ENCODE data around the gene MGAT5B. TPM values are rescaled to one million over a fixed set of nuclear protein-coding genes. Genes with fewer than 3 reads are reported as not detected.

The MGAT5B gene
- total and polyA plus RNA-seq, 2 donors (not counting 1 experiment from before 2014, with no cell fraction given), result 0.15 to 37.8 TPM

- H3K27ac Mint-ChIP-seq, result no peak overlapping the region
- H3K4me3 ChIP-seq (ENCODE audit: control extremely low read depth in 1 of 5, extremely low read depth in 1 of 5, insufficient read depth in 1 of 5, low read depth in 2 of 5, low read length in 4 of 5), result no peak overlapping the region
- no peak overlapping the region for H3K9ac ChIP-seq (ENCODE audit: low read length)
- peaks cover 17% of the 10 kb centered on the region for H3K27me3 Mint-ChIP-seq
- H3K4me1 ChIP-seq (ENCODE audit: control insufficient read depth in 2 of 2, insufficient read depth in 2 of 2, low read length in 2 of 2), result no peaks in the 10 kb centered on the region
- ChIA-PET CTCF (interaction anchor here (0.8 to 1.4 kb wide), 3 partner anchors 20 to 128 kb away, joined by 3 to 9 read pairs (median 4); no protein-coding TSS in a partner anchor), POLR2A (no interaction called here)
- DNase-seq (no peak), ATAC-seq (ENCODE audit: low read depth) (no peak)
- no peak overlapping the region for H3K4me2 ChIP-seq (replicated peaks; ENCODE audit: low read depth, low read length, poor library complexity, severe bottlenecking)
- peaks cover 0 to 10% (median 0%) of the 10 kb centered on the region in 3 donors for H3K9me3 ChIP-seq (ENCODE audit: control extremely low read depth in 1 of 3, control insufficient read depth in 2 of 3, insufficient read depth in 1 of 3, low read length in 2 of 3)
- H3K27ac ChIP-seq (ENCODE audit: low read length in 2 of 2), result no peak overlapping the region
- H3K4me1 Mint-ChIP-seq, result no peaks in the 10 kb centered on the region
- WGBS (ENCODE audit: insufficient coverage), result 91% methylated on average over 2 of the region's 2 CpGs
- H3K36me3 ChIP-seq (replicated peaks in 1 of 2; ENCODE audit: control extremely low read depth in 1 of 2, control insufficient read depth in 1 of 2, extremely low read depth in 1 of 2, insufficient read depth in 2 of 2, low read length in 1 of 2), result no peaks in the 10 kb centered on the region
- no peak overlapping the region for H2AFZ ChIP-seq (ENCODE audit: insufficient read depth, low read depth, low read length, poor library complexity, severe bottlenecking)
- TF ChIP-seq CTCF (IDR thresholded peaks at IDR 0.05) (no peak), EZH2 (IDR thresholded peaks at IDR 0.05; ENCODE audit: borderline replicate concordance, insufficient read depth, low read depth, low read length, poor library complexity, severe bottlenecking) (no peak)
- H3K4me3 Mint-ChIP-seq, result no peak overlapping the region
- H3K27me3 ChIP-seq (replicated peaks in 1 of 4; ENCODE audit: control extremely low read depth in 1 of 4, control insufficient read depth in 3 of 4, insufficient read depth in 4 of 4, low read length in 3 of 4), result peaks cover 0 to 7% (median 1%) of the 10 kb centered on the region in 4 experiments
- intact Hi-C loops (cut with micrococcal nuclease), result no loop called here
- H4K20me1 ChIP-seq (ENCODE audit: control insufficient read depth, insufficient read depth, low read length, poor library complexity, severe bottlenecking), result no peaks in the 10 kb centered on the region
- no peaks in the 10 kb centered on the region for H3K9me3 Mint-ChIP-seq (ENCODE audit: insufficient read depth)
- H3K79me2 ChIP-seq (ENCODE audit: control insufficient read depth, insufficient read depth, low read length), result no peaks in the 10 kb centered on the region
These were observed 69.0 kb downstream of the MGAT5B start for GRCh38 chr17:76937238-76937637.

- Mint-ChIP-seq H3K27ac (no peak overlapping the region), H3K4me3 (no peak overlapping the region), H3K4me1 (no peaks in the 10 kb centered on the region), H3K9me3 (ENCODE audit: insufficient read depth) (no peaks in the 10 kb centered on the region), H3K27me3 (peaks cover 19% of the 10 kb centered on the region)
- Histone ChIP-seq H4K20me1 (ENCODE audit: control insufficient read depth, insufficient read depth, low read length, poor library complexity, severe bottlenecking) (no peaks in the 10 kb centered on the region), H3K9me3 (ENCODE audit: control extremely low read depth in 1 of 3, control insufficient read depth in 2 of 3, insufficient read depth in 1 of 3, low read length in 2 of 3) (peaks cover 0 to 10% (median 0%) of the 10 kb centered on the region in 3 donors), H3K4me3 (ENCODE audit: control extremely low read depth in 1 of 5, extremely low read depth in 1 of 5, insufficient read depth in 1 of 5, low read depth in 2 of 5, low read length in 4 of 5) (no peak overlapping the region), H3K79me2 (ENCODE audit: control insufficient read depth, insufficient read depth, low read length) (no peaks in the 10 kb centered on the region), H3K27me3 (replicated peaks in 1 of 4; ENCODE audit: control extremely low read depth in 1 of 4, control insufficient read depth in 3 of 4, insufficient read depth in 4 of 4, low read length in 3 of 4) (peaks cover 0 to 7% (median 1%) of the 10 kb centered on the region in 4 experiments), H3K4me2 (replicated peaks; ENCODE audit: low read depth, low read length, poor library complexity, severe bottlenecking) (no peak overlapping the region), H2AFZ (ENCODE audit: insufficient read depth, low read depth, low read length, poor library complexity, severe bottlenecking) (no peak overlapping the region), H3K9ac (ENCODE audit: low read length) (no peak overlapping the region), H3K36me3 (replicated peaks in 1 of 2; ENCODE audit: control extremely low read depth in 1 of 2, control insufficient read depth in 1 of 2, extremely low read depth in 1 of 2, insufficient read depth in 2 of 2, low read length in 1 of 2) (no peaks in the 10 kb centered on the region), H3K4me1 (ENCODE audit: control insufficient read depth in 2 of 2, insufficient read depth in 2 of 2, low read length in 2 of 2) (no peaks in the 10 kb centered on the region), H3K27ac (ENCODE audit: low read length in 2 of 2) (no peak overlapping the region)
- 89% methylated on average over 10 of the region's 10 CpGs for WGBS (ENCODE audit: insufficient coverage)
- no peak for ATAC-seq (ENCODE audit: low read depth)
- POLR2A ChIA-PET, result interaction anchor here (0.6 kb wide), 1 partner anchor 140 kb away, joined by 7 read pairs; no protein-coding TSS in a partner anchor
- TF ChIP-seq CTCF (IDR thresholded peaks at IDR 0.05) (no peak), EZH2 (IDR thresholded peaks at IDR 0.05; ENCODE audit: borderline replicate concordance, insufficient read depth, low read depth, low read length, poor library complexity, severe bottlenecking) (no peak)
- CTCF ChIA-PET, result interaction anchor here (0.8 kb wide), 1 partner anchor 18 kb away, joined by 3 read pairs; no protein-coding TSS in a partner anchor
- intact Hi-C loops (cut with micrococcal nuclease), result no loop called here
- DNase-seq, result no peak
These were observed 69.8 kb downstream of the MGAT5B start for GRCh38 chr17:76938009-76938408.

Data from B cell (primary cell).